GM19452 (cell line): ENCODE measurements around the gene NKAPD1.
"Not testable (repeated sequence)": the region's sequence is repeated elsewhere in the genome, so short reads cannot be mapped to it uniquely, and the experiment has no call there.

Experiments used
- ATAC-seq: cut with Tn5 transposase; IDR thresholded peaks from one replicate; pipeline ENCODE4 v1.9.1; 2021; ENCODE audit not compliant: unreplicated experiment

NKAPD1 gene, protein sequence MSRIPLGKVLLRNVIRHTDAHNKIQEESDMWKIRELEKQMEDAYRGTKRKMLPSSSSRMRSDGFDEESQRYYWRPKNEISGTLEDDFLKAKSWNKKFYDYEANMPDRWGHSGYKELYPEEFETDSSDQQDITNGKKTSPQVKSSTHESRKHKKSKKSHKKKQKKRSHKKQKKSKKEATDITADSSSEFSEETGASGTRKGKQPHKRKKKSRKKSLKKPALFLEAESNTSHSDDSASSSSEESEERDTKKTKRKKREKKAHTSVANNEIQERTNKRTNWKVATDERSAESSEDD

DNA sequence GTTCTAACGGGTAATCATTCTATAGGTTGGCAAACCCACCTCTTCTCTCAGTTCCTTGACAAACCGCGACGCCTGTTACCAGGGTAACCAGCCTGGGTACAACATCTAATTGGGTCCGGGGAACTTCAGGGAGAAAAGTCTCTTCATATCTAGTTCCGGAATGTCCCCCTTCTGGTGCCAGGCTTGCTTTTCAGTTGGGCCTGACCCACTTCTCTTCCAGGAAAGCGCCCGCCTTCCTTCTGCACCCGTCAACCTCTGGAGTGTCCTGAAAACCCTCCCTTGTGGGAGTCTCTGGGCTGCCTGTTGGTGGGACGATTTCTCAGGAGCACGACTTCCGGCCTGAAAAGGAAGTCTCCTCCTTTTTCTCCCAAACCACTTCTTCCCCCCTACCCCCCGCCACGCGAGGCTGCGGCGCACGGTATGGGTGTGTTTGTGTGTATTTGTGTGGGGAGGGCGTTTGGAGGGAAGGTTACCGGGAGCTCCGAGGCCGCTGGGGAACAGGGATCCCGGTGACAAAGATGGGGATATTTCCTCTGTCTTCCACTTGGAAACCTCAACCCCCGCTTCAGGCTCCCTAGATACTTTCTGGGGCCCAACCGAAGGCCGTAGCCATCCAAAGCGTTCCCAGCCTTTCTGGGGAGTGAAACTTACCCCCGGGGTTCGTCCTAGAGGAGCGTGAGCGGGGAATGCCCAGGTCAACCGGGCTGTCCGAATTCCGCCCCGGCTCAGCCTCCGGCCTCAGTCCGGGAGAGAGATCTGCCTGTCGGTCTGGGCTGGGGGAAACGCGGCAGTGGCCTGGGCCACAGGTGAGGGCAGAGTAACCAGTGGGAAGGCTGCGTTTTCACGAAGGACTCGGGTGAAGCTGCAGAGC, at the start of gene NKAPD1, which contains the start of gene PIH1D2:
Gene NKAPD1 (plus strand): TSS at position 359 of the 871 bp plus-strand sequence. CDS start 1,276 bp downstream, outside the sequence.
Gene PIH1D2 (minus strand): TSS at position 77 of the 871 bp plus-strand sequence. CDS start 843 bp downstream, outside the sequence.
- peak; percentile 92 for ATAC-seq

DNA sequence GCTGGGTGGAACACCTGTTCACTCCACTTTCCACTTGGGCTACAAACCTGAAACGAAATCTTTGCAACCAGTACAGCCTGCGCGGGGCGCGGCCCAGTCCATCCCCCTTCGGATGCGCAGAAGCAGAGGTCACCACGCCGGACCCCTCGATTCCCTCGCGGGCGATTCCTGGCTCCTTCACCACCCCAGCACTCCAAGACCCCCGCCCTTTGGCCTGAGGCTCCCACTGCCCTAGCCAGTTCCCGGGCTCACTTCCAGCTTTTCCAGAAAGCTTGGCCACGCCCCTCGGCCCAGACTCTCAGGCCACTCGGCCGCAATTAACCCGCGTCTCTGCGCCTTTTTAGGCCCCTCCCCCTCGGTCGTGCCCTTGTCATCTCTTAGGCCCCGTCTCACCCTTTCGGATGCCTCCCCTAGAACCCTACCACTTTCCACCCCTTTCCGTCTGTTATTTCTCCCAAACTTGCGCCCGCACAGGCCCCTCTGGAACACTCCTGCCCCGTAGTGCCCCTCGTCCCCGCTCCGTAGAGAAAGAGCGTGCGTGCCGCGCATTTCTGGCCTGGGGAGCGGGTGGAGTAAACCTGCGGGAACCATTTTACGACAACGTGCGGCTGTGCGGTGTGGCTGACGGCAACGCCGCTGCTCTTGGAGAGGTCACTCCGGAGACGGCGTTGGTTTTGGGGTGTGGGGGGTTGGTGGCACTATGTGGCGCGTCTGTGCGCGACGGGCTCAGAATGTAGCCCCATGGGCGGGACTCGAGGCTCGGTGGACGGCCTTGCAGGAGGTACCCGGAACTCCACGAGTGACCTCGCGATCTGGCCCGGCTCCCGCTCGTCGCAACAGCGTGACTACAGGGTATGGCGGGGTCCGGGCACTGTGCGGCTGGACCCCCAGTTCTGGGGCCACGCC, 49.1 kb upstream of the NKAPD1 start, which contains the start of gene DLAT:
Gene DLAT (plus strand): TSS at position 636 of the 906 bp plus-strand sequence. CDS start 65 bp downstream, at position 701.
- peak; percentile 70 for ATAC-seq

DNA sequence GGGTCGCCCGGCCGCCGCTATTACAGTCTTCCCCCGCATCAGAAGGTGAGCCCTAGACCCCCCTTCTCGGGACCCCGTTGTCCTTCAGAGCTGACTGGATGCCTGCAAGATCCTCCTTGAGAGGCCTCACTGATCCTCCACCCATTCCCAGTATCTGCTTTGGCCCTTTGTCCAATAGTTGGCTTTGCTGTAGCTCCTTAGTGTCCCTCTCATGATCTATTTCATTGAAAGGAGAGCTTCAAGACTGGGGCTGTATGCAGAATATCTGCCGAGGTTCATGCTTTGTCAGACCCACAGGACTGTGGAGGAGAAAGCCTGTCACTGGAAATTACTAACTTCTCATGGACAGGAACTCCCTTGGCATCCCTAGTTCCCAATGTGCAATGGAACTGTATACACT, 48.4 kb upstream of the NKAPD1 start:
- ATAC-seq, result peak; percentile 9

DNA sequence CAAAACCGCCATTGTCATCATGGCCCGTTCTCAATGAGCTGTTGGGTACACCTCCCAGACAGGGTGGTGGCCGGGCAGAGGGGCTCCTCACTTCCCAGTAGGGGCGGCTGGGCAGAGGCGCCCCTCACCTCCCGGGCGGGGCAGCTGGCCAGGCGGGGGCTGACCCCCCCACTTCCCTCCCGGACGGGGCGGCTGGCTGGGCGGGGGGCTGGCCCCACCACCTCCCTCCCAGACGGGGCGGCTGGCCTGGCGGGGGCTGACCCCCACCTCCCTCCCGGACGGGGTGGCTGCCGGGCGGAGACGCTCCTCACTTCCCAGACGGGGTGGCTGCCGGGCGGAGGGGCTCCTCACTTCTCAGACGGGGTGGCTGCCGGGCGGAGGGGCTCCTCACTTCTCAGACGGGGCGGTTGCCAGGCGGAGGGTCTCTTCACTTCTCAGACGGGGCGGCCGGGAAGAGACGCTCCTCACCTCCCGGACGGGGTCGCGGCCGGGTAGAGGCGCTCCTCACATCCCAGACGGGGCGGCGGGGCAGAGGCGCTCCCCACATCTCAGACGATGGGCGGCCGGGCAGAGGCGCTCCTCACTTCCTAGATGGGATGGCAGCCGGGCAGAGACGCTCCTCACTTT, 47.2 kb upstream of the NKAPD1 start:
- ATAC-seq, result not testable (repeated sequence)

DNA sequence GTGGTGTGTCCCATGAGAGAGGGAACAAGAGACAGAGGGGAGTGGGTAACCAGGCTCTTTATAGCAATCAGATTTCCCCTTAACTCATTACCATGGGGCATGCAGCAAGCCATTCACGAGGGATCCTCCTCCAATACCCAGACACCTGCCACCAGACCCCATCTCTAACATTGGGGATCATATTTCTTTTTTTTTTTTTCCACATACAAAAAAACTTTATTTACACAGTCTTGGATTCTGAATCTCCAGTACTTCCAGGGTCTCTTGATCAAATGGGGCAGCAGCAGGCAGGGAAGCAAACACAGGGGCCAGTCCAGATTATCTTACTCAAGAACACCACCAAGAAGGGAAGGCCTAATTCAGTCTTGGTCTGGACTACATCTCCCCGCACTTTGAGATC, 44.6 kb upstream of the NKAPD1 start:
- ATAC-seq, result no peak

DNA sequence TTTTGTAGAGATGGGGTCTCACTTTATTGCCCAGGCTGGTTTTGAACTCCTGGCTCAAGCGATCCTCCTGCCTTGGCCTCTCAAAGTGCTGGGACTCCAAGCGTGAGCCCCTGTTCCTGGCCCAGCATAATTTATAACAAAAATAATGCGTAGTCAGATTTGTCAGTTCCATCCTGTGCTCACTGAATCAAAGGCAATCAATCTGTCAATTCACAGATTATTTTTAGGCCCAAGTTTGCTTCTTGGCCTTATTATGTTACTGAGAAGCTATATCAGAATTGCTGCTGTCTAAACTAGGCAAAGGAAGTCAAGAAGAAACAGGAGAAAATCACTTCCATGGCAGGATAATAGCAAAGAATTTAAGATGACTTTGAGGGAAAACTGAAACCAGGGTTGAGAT, 40.2 kb upstream of the NKAPD1 start:
- no peak for ATAC-seq

DNA sequence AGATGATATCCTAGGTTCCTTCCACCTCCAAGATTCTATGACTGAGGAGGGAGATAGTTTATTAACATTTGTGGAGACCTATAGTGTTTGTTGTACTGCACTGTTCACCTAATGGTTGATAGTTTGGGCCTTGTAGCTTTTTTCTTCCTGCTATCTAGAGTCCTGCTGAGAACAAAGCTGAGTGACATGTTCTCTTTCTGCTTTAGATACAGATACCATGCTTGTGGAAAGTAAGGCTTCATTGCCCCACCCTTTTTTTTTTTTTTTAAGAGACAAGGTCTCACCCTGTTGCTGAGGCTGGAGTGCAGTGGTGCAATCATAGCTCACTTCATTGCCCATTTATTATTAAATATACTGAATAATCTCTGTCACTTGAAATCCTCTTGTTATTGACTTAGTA, 36.6 kb upstream of the NKAPD1 start:
- no peak for ATAC-seq

DNA sequence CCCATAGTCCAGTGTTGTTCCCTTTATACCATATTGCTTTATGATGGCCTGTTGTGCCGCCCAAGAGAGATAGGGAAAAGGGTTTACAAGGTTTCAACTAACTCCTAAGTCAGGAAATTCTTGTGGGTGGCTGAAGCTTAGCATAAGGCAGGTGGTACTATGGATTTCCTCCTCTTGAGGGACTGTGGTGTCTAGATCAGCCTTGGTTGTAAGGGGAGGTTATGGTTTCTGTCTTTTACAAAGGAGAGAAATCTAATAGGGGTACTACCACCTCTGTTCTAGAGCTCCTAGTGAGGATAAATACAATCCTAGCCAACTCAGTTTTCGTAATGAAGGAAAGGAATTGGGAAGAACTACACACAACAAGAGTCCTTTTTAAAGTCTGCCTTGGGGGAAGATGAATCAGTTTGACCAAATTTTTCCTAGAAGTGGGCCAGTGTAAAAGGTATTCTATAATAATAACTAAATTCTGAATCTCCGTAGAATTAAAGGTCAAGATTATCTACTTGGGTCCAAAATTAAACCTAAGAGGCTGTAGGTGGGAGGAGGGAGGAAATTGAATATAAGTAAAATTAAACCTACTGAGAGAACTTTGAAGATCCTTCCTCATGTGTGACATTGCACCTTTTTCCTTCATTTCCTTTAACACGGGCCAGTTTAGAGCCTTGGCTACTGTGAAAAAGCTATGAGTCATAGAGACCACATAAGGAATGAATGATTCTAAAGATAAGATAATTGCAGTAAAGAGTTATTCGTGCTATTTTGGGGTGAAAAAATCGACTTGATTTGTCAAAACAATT, 31.7 kb upstream of the NKAPD1 start:
- no peak for ATAC-seq

DNA sequence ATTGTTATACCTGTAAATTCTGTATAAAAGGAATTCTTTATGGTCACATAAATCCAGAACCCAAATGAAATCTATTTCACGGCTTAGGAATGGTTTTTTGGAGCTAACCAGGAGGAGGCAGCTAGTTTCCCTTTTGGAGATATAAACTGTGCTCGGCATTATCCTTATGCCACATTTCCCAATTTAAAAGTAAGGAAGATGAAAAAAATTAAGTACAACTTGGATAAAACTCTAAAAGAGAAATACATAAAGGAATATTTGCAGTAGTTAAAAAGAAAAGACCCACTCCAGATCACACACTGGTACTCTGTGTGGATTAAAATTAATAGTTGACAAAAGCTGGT, 31.2 kb upstream of the NKAPD1 start:
- ATAC-seq, result no peak

DNA sequence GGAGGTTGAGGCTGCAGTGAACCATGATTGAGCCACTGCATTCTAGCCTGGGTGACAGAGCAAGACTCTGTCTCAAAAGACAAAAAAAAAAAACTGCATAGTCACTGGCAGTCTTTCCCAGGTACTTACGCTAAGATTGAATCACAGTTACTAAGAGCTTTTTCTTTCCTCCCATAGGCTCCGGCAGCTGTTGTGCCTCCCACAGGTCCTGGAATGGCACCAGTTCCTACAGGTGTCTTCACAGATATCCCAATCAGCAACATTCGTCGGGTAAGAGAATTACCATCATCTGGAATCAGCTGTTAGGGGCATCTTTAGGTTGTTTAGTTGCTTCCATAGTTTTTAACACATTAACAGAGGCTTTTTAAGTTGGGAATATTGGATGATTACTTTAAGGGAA, 29.1 kb upstream of the NKAPD1 start:
- no peak for ATAC-seq

DNA sequence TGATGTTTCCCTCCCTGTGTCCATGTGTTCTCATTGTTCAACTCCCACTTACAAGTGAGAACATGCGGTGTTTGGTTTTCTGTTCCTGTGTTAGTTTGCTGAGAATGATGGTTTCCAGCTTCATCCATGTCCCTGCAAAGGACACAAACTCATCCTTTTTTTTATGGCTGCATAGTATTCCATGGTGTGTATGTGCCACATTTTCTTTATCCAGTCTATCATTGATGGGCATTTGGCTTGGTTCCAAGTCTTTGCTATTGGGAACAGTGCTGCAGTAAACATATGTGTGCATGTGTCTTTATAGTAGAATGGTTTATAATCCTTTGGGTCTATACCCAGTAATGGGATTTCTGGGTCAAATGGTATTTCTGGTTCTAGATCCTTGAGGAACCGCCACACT, 27.5 kb upstream of the NKAPD1 start:
- not testable (repeated sequence) for ATAC-seq

DNA sequence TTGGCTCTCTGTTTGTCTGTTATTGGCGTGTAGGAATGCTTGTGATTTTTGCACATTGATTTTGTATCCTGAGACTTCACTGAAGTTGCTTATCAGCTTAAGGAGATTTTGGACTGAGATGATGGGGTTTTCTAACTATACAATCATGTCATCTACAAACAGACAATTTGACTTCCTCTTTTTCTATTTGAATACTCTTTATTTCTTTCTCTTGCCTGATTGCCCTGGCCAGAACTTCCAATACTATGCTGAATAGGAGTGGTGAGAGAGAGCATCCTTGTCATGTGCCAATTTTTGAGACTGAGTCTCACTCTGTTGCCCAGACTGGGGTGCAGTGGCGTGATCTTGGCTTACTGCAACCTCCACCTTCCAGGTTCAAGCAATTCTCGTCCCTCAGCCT, 25.8 kb upstream of the NKAPD1 start:
- not testable (repeated sequence) for ATAC-seq

DNA sequence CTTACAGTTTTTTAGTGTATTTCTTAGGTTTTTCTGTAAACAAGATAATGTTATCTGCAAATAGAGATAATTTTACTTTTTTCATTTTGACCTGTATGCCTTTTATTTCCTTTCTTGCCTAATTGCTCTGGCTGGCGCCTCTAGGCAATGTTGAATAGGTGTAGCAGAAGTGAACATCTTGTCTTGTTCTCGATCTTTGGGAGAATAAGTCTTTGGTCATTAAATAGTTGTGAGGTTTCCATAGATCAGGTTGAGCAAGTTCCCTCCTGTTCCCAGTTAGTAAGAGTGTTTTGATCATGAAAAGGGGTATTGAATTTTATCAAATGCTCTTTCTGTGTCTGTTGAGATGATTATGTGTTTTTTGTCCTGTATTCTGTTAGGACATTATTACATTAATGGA, 24.3 kb upstream of the NKAPD1 start:
- no peak for ATAC-seq

DNA sequence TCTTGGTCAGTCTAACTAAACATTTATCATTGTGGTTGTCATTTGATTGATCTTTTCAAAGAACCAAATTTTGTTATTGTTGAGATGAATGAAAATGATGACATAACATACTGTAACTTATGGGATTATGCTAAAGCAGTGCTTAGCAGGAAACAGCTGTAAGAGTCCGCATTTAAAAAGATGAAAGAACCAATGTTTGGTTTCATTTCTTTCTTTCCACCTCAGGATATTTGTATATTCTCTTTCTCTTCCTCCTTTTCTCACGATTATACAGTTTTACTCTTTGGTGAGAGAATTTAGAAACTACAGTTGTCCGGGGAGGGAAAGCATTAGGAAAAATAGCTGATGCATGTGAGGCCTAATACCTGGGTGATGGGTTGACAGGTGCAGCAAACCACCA, 23.4 kb upstream of the NKAPD1 start:
- peak; percentile 78 for ATAC-seq

DNA sequence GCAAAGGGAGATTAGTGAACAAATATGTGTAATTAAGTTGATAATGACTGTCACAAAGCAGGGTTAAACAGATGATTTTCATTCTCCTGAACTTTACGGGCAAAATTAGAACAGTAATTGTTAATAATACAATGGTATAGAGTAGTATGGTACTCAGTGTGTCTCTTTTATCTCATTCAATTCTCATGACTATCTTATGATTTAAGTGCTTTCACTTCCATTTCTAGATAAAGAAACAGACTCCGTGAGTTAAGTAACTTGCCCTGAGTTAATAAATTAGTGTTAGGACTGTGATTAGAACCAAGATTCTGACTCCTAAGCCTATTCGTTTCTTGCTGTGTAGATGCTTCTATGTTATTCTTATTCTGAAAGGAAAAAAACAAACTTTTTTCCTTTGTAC, 22.3 kb upstream of the NKAPD1 start:
- ATAC-seq, result no peak

DNA sequence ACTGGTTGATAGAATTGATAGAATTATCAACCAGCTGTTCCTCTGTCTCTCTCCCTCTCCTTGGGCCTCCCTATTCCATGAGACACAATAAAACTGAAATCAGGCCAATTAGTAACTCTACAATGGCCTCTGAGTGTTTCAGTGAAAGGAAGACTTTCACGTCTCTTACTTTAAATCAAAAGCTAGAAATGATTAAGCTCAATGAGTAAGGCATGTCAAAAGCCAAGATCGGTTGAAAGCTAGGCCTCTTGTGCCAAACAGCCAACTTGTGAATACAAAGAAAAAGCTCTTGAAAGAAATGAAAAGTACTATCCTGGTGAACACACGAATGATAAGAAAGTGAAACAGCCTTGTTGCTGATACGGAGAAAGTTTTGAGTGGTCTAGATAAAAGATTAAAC, 16.9 kb upstream of the NKAPD1 start:
- no peak for ATAC-seq

DNA sequence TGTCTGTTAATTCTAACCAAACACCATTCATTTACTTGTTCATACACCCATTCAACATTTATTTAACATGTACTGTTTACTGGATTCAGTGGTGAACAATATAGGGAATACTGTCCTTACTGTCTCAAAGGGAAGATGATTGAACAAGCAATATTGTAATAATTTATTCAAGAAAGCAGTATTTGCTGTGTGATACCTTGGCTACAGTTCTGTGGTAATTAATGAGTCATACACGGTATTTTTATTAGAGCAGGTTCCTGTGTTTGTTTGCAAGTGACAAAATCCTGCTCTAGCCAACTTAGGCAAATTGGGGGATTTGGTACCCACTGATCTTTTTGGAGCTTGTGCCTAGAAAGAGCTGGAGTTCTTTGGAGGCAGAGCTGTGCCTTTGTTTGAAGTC, 16.0 kb upstream of the NKAPD1 start:
- no peak for ATAC-seq

DNA sequence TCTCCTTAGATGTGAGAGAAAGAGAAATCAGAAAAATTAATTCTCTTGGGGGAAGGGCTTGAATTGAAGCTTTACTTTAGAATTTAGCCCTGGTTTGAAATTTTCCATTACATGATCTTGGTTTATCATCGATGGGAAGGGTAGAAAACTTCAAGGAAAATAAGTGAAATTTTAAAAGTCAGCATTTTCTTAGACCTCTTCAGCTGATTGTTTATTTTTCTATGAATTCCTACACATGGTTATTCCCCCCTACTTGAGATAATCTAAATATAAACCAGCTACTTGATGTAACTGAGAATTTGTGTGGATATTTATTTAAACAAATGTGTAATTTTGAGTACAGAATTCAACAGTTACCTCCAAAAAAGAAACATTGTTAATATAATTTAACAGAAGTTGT, 11.2 kb upstream of the NKAPD1 start:
- no peak for ATAC-seq

DNA sequence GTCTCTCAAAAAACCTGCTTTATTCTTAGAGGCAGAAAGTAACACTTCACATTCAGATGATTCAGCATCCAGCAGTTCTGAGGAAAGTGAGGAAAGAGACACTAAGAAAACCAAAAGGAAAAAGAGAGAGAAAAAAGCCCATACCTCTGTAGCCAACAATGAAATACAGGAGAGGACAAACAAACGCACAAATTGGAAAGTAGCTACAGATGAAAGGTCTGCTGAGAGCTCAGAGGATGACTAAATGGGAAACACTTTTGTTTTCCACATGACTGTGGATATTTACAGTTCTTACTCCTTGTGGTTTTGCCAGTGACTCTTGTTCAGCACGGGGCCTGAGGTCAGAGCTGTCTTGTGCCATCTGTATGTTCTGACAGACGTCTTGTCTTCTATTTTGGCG, 8.6 kb downstream of the NKAPD1 start:
- no peak for ATAC-seq
